ENCODE measurements around the gene LINGO1.

DNA sequence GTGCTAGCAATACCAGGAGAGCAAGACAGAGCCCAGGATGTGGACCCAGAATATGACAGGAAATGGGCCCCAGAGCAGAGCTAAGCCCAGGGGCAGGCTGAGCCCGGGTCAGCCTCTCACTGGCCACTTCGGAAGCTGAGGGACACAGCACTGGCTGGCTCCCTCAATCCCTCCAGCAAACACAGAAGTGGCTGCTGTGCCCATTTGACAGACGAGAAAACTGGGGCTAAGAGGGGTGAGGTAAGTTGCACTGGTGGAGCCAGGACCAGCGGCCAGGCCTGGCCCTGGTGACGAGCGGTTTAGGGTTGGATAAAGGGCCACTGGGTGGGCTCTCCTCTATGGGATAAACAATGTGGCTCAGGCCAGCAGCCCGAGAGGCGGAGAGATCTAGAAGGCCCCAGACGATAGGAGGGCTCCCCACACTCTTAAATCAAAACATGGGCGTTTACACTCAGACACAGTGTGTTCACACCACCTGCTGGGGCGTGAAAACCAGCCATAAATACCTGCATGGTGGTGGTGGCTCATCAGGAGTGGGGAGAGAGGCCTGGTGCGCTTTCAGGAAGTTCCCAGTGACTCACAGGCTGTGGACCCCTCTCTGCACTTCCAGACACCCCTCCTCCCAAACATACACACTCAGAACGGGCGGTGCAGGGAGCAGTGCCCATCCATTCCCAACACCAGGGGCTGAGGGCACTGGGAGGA lies 12.0 kb upstream of the LINGO1 start:
- TF ChIP-seq, protein P1, sequence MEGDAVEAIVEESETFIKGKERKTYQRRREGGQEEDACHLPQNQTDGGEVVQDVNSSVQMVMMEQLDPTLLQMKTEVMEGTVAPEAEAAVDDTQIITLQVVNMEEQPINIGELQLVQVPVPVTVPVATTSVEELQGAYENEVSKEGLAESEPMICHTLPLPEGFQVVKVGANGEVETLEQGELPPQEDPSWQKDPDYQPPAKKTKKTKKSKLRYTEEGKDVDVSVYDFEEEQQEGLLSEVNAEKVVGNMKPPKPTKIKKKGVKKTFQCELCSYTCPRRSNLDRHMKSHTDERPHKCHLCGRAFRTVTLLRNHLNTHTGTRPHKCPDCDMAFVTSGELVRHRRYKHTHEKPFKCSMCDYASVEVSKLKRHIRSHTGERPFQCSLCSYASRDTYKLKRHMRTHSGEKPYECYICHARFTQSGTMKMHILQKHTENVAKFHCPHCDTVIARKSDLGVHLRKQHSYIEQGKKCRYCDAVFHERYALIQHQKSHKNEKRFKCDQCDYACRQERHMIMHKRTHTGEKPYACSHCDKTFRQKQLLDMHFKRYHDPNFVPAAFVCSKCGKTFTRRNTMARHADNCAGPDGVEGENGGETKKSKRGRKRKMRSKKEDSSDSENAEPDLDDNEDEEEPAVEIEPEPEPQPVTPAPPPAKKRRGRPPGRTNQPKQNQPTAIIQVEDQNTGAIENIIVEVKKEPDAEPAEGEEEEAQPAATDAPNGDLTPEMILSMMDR (IDR thresholded peaks at IDR 0.05): no peak
- TF ChIP-seq POLR2A (IDR thresholded peaks at IDR 0.05): no peak
